T-cell (primary cell): ENCODE measurements around the gene MACROH2A2. TPM values are rescaled to one million over a fixed set of nuclear protein-coding genes. Genes with fewer than 3 reads are reported as not detected.

Source experiments
- ATAC-seq, 4 experiments: fragments of 200-7000 bp in 3 of 4; fragments of 150-1000 bp in 1 of 4; cut with Tn5 transposase; replicated peaks in 1 of 4; 1 replicate in 3 of 4; 2 replicates in 1 of 4; pipeline ENCODE4 v1.10.0; 2021; ENCODE audit warnings: moderate library complexity in 3 of 4, mild to moderate bottlenecking in 2 of 4, moderate number of reproducible peaks in 1 of 4
- CTCF ChIA-PET, 2 donors: fragments of 300-600 bp; sonication (Branson Sonifier 250); formaldehyde crosslinking; loops; one replicate each; lab custom pipeline; 2022; ENCODE audit warnings: antibody characterized with exemption in 2 of 2; lab: Charles Lee
- POLR2A ChIA-PET, 2 donors: fragments of 300-600 bp; sonication (Branson Sonifier 250); formaldehyde crosslinking; loops; one replicate each; lab custom pipeline; 2022; ENCODE audit warnings: antibody characterized with exemption in 2 of 2; lab: Charles Lee
- DNase-seq, 35 experiments: peaks; one replicate each; pipeline versions ENCODE4 v3.0.0 to v3.0.0-alpha.2; 2013 to 2023
- H3K27ac ChIP-seq: one replicate; pipeline ENCODE4 v1.5.1; 2013; ENCODE audit warnings: low read length
- H3K27me3 ChIP-seq, 2 experiments: replicated peaks in 1 of 2; 1 replicate in 1 of 2; 2 replicates in 1 of 2; pipeline versions ENCODE4 v1.6.1 to v1.7.0; 2013; ENCODE audit warnings: low read length in 1 of 2, mixed read lengths in 1 of 2; ENCODE audit not compliant: control insufficient read depth in 2 of 2, insufficient read depth in 2 of 2; ENCODE audit errors: extremely low read depth in 1 of 2
- H3K36me3 ChIP-seq, 2 donors: 1 replicate in 1 of 2; 2 replicates in 1 of 2; pipeline versions ENCODE4 v1.6.1 to v1.7.0; 2013; ENCODE audit warnings: low read length in 1 of 2; ENCODE audit not compliant: control insufficient read depth in 2 of 2, insufficient read depth in 1 of 2; ENCODE audit errors: extremely low read depth in 1 of 2
- H3K4me1 ChIP-seq, 2 experiments: 1 replicate in 1 of 2; 2 replicates in 1 of 2; pipeline versions ENCODE4 v1.6.1 to v1.7.0; 2013; ENCODE audit warnings: low read length in 2 of 2, mixed read lengths in 1 of 2; ENCODE audit not compliant: insufficient read depth in 2 of 2, control insufficient read depth in 1 of 2; ENCODE audit errors: extremely low read depth in 1 of 2
- H3K4me3 ChIP-seq, 2 donors: 1 replicate in 1 of 2; 2 replicates in 1 of 2; pipeline versions ENCODE4 v1.5.1 to v1.7.0; 2013; ENCODE audit warnings: mild to moderate bottlenecking in 2 of 2, low read length in 1 of 2, moderate library complexity in 1 of 2; ENCODE audit not compliant: control insufficient read depth in 1 of 2; ENCODE audit errors: extremely low read depth in 1 of 2
- H3K9me3 ChIP-seq: 2 replicates; pipeline ENCODE4 v1.7.0; 2013
- H3K27ac Mint-ChIP-seq, 2 donors: one replicate each; pipeline ENCODE4 v1.8.0; 2020 to 2021; ENCODE audit warnings: mild to moderate bottlenecking in 2 of 2, mixed read lengths in 2 of 2
- H3K27me3 Mint-ChIP-seq, 2 donors: one replicate each; pipeline ENCODE4 v1.8.0; 2021 to 2022; ENCODE audit warnings: mixed read lengths in 2 of 2
- H3K36me3 Mint-ChIP-seq: one replicate; pipeline ENCODE4 v1.8.0; 2021; ENCODE audit warnings: mixed read lengths
- H3K4me1 Mint-ChIP-seq, 3 donors: one replicate each; pipeline ENCODE4 v1.8.0; 2020 to 2022; ENCODE audit warnings: mixed read lengths in 3 of 3, mild to moderate bottlenecking in 1 of 3
- H3K4me3 Mint-ChIP-seq, 3 donors: one replicate each; pipeline ENCODE4 v1.8.0; 2020 to 2022; ENCODE audit warnings: mild to moderate bottlenecking in 3 of 3, mixed read lengths in 3 of 3, moderate library complexity in 3 of 3
- H3K9me3 Mint-ChIP-seq, 3 donors: one replicate each; pipeline ENCODE4 v1.8.0; 2020 to 2022; ENCODE audit warnings: mixed read lengths in 3 of 3
- WGBS: methylation state at CpG from one replicate; pipeline ENCODE4 v1.1.5; 2013; ENCODE audit warnings: missing lambda C conversion rate; ENCODE audit not compliant: insufficient coverage; 5-methylcytosine and 5-hydroxymethylcytosine counted together
- total RNA-seq, 35 experiments: library from RNA in 6 of 35; stranded (reverse) in 6 of 35; fragments of 120-200 nt in 1 of 35; gene quantifications; one replicate each; pipeline versions ENCODE4 v1.2.1 to v1.2.4 and lab custom pipeline; 2013 to 2026

Gene MACROH2A2
- total RNA-seq, 5 donors from 2014 or later (not counting 1 experiment from before 2014, with no cell fraction given): 3.1 to 4.7 (median 3.8) TPM

GRCh38 chr10:70085975-70086613, 33.4 kb downstream of the MACROH2A2 start:
- Histone ChIP-seq H3K36me3 (no peaks in the 10 kb centered on the region), H3K27me3 (no peaks in the 10 kb centered on the region), H3K4me1 (no peaks in the 10 kb centered on the region), H3K27ac (no peak overlapping the region), H3K4me3 (no peak overlapping the region), H3K9me3 (no peaks in the 10 kb centered on the region)
- Mint-ChIP-seq H3K9me3 (no peaks in the 10 kb centered on the region), H3K27ac (no peak overlapping the region), H3K4me3 (no peak overlapping the region), H3K4me1 (peaks cover 2 to 9% (median 8%) of the 10 kb centered on the region in 3 donors), H3K36me3 (no peaks in the 10 kb centered on the region), H3K27me3 (no peaks in the 10 kb centered on the region)
- 80% methylated on average over 2 of the region's 3 CpGs for WGBS
- DNase-seq: no peak
- CTCF ChIA-PET: interaction anchor here (0.6 to 0.7 kb wide), 2 partner anchors 30 kb away, joined by 3 read pairs; no protein-coding TSS in a partner anchor
- POLR2A ChIA-PET: no interaction called here
- ATAC-seq: no peak

GRCh38 chr10:70087616-70088307, 35.1 kb downstream of the MACROH2A2 start:
- no peaks in the 10 kb centered on the region for H3K9me3 Mint-ChIP-seq
- H3K4me3 ChIP-seq: no peak overlapping the region
- H3K36me3 Mint-ChIP-seq: no peaks in the 10 kb centered on the region
- ATAC-seq (no peak), DNase-seq (no peak)
- peaks cover 7 to 13% of the 10 kb centered on the region in 2 experiments for H3K4me1 ChIP-seq
- no peak overlapping the region for H3K4me3 Mint-ChIP-seq
- no peaks in the 10 kb centered on the region for H3K27me3 Mint-ChIP-seq
- H3K4me1 Mint-ChIP-seq: peaks cover 12 to 23% (median 21%) of the 10 kb centered on the region in 3 donors
- H3K27me3 ChIP-seq: no peaks in the 10 kb centered on the region
- WGBS: 88% methylated on average over 5 of the region's 15 CpGs
- ChIA-PET CTCF (no interaction called here), POLR2A (no interaction called here)
- no peaks in the 10 kb centered on the region for H3K36me3 ChIP-seq
- no peak overlapping the region for H3K27ac ChIP-seq
- no peak overlapping the region for H3K27ac Mint-ChIP-seq
- H3K9me3 ChIP-seq: no peaks in the 10 kb centered on the region

DNA sequence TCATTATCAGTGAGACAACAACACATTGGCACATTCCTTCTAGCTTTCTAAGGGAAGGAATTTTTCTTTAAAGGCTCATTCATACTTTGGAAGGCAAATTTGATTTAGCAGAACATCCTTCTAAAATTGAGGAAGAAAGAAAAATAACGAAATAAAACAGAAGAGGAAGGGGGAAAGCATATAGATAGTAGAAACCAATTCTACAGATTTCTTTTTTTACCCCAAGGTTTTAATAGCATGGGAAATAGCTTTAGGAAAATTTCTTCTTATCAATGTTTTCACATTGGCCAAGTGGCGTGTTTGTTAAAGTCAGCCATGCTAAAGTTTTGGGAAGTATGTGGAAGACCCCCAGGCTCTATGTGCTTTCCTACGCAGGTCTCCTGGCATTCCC, 35.7 kb downstream of the MACROH2A2 start:
- ATAC-seq (no peak), DNase-seq (no peak)
- Histone ChIP-seq H3K4me3 (no peak overlapping the region), H3K4me1 (peaks cover 12 to 19% of the 10 kb centered on the region in 2 experiments), H3K9me3 (no peaks in the 10 kb centered on the region), H3K27me3 (no peaks in the 10 kb centered on the region), H3K27ac (no peak overlapping the region), H3K36me3 (no peaks in the 10 kb centered on the region)
- Mint-ChIP-seq H3K27me3 (no peaks in the 10 kb centered on the region), H3K27ac (no peak overlapping the region), H3K36me3 (no peaks in the 10 kb centered on the region), H3K4me3 (no peak overlapping the region), H3K9me3 (no peaks in the 10 kb centered on the region), H3K4me1 (peaks cover 15 to 27% (median 26%) of the 10 kb centered on the region in 3 donors)
- CTCF ChIA-PET: no interaction called here
- WGBS: no CpG with 5 or more reads among the region's 3 CpGs
- POLR2A ChIA-PET: no interaction called here

- Mint-ChIP-seq H3K9me3 (no peaks in the 10 kb centered on the region), H3K27ac (peak overlapping the region; percentile 18 to 46), H3K27me3 (no peaks in the 10 kb centered on the region), H3K4me1 (peaks cover 30 to 45% (median 42%) of the 10 kb centered on the region in 3 donors), H3K4me3 (no peak overlapping the region), H3K36me3 (no peaks in the 10 kb centered on the region)
- no peak overlapping the region for H3K4me3 ChIP-seq
- POLR2A ChIA-PET: no interaction called here
- H3K27ac ChIP-seq: no peak overlapping the region
- WGBS: 96% methylated on average over 7 of the region's 8 CpGs
- no peak for DNase-seq
- H3K27me3 ChIP-seq: no peaks in the 10 kb centered on the region
- peaks cover 17 to 31% of the 10 kb centered on the region in 2 experiments for H3K4me1 ChIP-seq
- H3K9me3 ChIP-seq: no peaks in the 10 kb centered on the region
- H3K36me3 ChIP-seq: peaks cover 0 to 7% of the 10 kb centered on the region in 2 donors
- CTCF ChIA-PET: no interaction called here
- ATAC-seq: no peak
Measured at GRCh38 chr10:70090013-70090412, 37.4 kb downstream of the MACROH2A2 start.

DNA sequence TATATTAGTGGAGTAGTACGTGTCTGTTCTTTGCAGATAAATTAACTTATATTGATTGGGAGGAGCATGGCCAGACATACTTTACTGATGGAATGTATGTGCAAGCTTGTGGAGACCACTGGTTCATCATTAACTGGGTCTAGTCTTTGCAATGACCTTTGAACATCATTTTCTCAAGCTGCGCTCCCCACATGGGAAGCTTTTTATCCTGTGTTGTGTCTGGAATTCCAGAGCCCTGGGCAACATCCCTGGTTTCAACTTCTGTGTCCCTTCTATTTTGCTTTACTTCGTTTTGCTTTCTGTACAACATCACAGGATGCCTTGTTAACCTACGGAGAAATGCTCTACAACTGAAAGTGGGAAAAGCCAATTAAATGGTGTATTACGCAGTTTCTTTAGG, 38.3 kb downstream of the MACROH2A2 start:
- POLR2A ChIA-PET: no interaction called here
- H3K9me3 Mint-ChIP-seq: no peaks in the 10 kb centered on the region

DNA sequence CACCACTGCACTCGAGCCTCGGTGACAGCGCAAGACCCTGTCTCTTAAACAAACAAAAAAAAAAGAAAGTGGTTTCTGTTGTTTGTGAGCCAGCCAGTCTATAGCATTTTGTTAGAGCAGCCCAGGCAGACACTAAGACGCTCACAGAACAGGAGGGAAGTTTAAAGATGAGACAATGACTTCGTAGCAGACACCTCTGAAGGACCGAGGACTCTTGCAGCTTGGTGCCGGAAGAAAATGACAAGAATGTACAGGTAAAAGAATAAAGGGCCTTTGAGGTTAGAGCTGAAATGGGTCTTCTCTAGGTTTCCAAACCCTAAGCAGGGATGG, 39.7 kb downstream of the MACROH2A2 start:
- H3K4me3 ChIP-seq: peak overlapping the region; percentile 42 to 54
- peaks cover 17 to 34% of the 10 kb centered on the region in 2 experiments for H3K4me1 ChIP-seq
- 39% methylated on average over 4 of the region's 7 CpGs for WGBS
- H3K27ac ChIP-seq: peak overlapping the region; percentile 88
- peaks cover 41 to 55% (median 54%) of the 10 kb centered on the region in 3 donors for H3K4me1 Mint-ChIP-seq
- H3K36me3 ChIP-seq: peaks cover 0 to 22% of the 10 kb centered on the region in 2 donors
- H3K4me3 Mint-ChIP-seq: peak overlapping the region; percentile 86 to 90 (median 90)
- H3K9me3 ChIP-seq: no peaks in the 10 kb centered on the region
- no peaks in the 10 kb centered on the region for H3K9me3 Mint-ChIP-seq
- no peaks in the 10 kb centered on the region for H3K27me3 ChIP-seq
- DNase-seq: peak in 2 of 35 experiments; percentile 7 to 40
- CTCF ChIA-PET: interaction anchor here in 1 of 2 donors (2.8 kb wide), 1 partner anchor 53 kb away, joined by 30 read pairs; the partner anchor contains the start of gene TYSND1
- H3K36me3 Mint-ChIP-seq: peaks cover 14% of the 10 kb centered on the region
- no peaks in the 10 kb centered on the region for H3K27me3 Mint-ChIP-seq
- POLR2A ChIA-PET: interaction anchor here (0.6 to 1.1 kb wide), 3 partner anchors 21 to 842 kb away, joined by 3 to 4 read pairs (median 4); partner anchors contain the start of gene PPA1 (in 1 of the 2)
- peak overlapping the region; percentile 96 to 98 for H3K27ac Mint-ChIP-seq
- ATAC-seq: peak; percentile 55 to 65 (median 59)

More for the DNA sequence above, 38.3 kb downstream of the MACROH2A2 start:
- Histone ChIP-seq H3K36me3 (peaks cover 0 to 12% of the 10 kb centered on the region in 2 donors), H3K27me3 (no peaks in the 10 kb centered on the region), H3K27ac (no peak overlapping the region), H3K9me3 (no peaks in the 10 kb centered on the region), H3K4me3 (no peak overlapping the region), H3K4me1 (peaks cover 17 to 31% of the 10 kb centered on the region in 2 experiments)
- 100% methylated on average over 3 of the region's 5 CpGs for WGBS
- H3K27ac Mint-ChIP-seq: peak overlapping the region; percentile 64 to 66
- no peak overlapping the region for H3K4me3 Mint-ChIP-seq
- H3K36me3 Mint-ChIP-seq: peaks cover 6% of the 10 kb centered on the region
- H3K27me3 Mint-ChIP-seq: no peaks in the 10 kb centered on the region
- peaks cover 35 to 49% (median 48%) of the 10 kb centered on the region in 3 donors for H3K4me1 Mint-ChIP-seq
- DNase-seq: no peak
- CTCF ChIA-PET: no interaction called here
- ATAC-seq: no peak
